RWPE2 (cell line): Measurements from ENCODE around the gene USP6.
"Not testable (repeated sequence)": the region's sequence is repeated elsewhere in the genome, so short reads cannot be mapped to it uniquely, and the experiment has no call there.

ENCODE experiments used
- ATAC-seq: fragments of 200-7000 bp; cut with Tn5 transposase; 3 replicates; pipeline ENCODE4 v1.9.1; 2021; ENCODE audit warnings: low read depth
- DNase-seq: peaks from one replicate; pipeline ENCODE4 v3.0.0-alpha.2; 2020; ENCODE audit warnings: low spot score
- H3K27ac ChIP-seq: fragments of 450-650 bp; 2 replicates; pipeline ENCODE4 v1.5.1; 2017; ENCODE audit warnings: mild to moderate bottlenecking; ENCODE audit not compliant: poor library complexity, severe bottlenecking
- H3K27me3 ChIP-seq: fragments of 250-450 bp; sonication (Bioruptor Pico); 2 replicates; pipeline ENCODE4 v1.5.1; 2021; ENCODE audit warnings: mild to moderate bottlenecking, moderate library complexity; ENCODE audit not compliant: insufficient read depth, poor library complexity, severe bottlenecking
- H3K36me3 ChIP-seq: fragments of 250-450 bp; sonication (Bioruptor Pico); 2 replicates; pipeline ENCODE4 v1.5.1; 2020; ENCODE audit warnings: low read depth, mild to moderate bottlenecking, moderate library complexity
- H3K4me1 ChIP-seq: fragments of 250-450 bp; sonication (Bioruptor Pico); 2 replicates; pipeline ENCODE4 v1.5.1; 2021; ENCODE audit warnings: mild to moderate bottlenecking, moderate library complexity; ENCODE audit not compliant: insufficient read depth, poor library complexity, severe bottlenecking
- H3K4me3 ChIP-seq: fragments of 250-450 bp; sonication (Bioruptor Pico); 2 replicates; pipeline ENCODE4 v1.5.1; 2021; ENCODE audit warnings: mild to moderate bottlenecking, moderate library complexity; ENCODE audit not compliant: severe bottlenecking
- H3K9me3 ChIP-seq: fragments of 250-450 bp; sonication (Bioruptor Pico); 2 replicates; pipeline ENCODE4 v1.5.1; 2021; ENCODE audit warnings: mild to moderate bottlenecking, moderate library complexity; ENCODE audit not compliant: severe bottlenecking
- CTCF ChIP-seq: fragments of 450-650 bp; IDR thresholded peaks from one replicate; pipeline ENCODE4 v1.5.1; 2017; ENCODE audit warnings: mild to moderate bottlenecking, moderate library complexity; ENCODE audit not compliant: poor library complexity, severe bottlenecking

Gene USP6

GRCh38 chr17:5122586-5123342, 6.9 kb downstream of the USP6 start:
- H3K27ac ChIP-seq, result no peak overlapping the region
- peak overlapping the region; percentile 20 for H3K4me3 ChIP-seq
- H3K27me3 ChIP-seq, result peaks cover 10% of the 10 kb centered on the region
- no peaks in the 10 kb centered on the region for H3K36me3 ChIP-seq
- DNase-seq (peak; percentile 34), ATAC-seq (peak; percentile 23; the same call in 1 of the 3 replicates)
- no peaks in the 10 kb centered on the region for H3K4me1 ChIP-seq
- no peaks in the 10 kb centered on the region for H3K9me3 ChIP-seq
- no peak for TF ChIP-seq CTCF

DNA sequence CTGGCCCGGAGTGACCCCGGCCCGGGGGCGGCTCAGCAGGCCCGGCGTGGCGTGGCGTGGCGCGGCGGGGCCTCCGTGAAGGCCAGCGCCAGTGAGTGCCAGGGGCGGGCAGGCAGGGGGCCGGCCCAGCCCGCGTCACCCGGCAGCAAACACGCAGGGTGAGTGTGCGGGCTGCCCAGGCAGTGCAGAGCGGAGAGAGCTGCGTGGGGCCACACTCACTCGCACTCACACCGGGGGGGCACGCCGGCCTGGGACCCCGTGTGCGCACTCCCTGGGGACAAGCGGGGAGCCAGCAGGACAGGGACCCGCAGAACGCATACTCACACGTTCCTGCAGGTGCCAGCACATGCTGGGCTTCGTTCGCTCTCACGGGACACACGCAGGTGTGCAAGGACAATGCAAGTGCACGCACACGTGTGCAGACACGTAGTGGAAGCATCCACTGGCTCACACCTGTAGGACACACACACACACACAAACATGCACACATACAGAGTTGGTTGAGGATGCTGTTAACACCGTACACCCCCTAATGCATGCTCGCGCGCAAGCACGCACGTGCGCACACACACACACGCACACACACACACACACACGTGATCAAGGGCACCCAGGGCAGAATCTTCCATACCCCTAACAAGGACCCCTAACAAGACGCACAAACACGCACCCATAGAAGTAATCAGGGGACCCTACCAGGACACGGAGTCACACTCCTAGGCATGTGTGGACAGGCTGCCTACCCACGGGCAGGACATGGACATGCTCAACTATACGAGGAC, 7.7 kb downstream of the USP6 start:
- Histone ChIP-seq H3K36me3 (no peaks in the 10 kb centered on the region), H3K27me3 (peaks cover 8% of the 10 kb centered on the region), H3K27ac (no peak overlapping the region), H3K4me3 (no peak overlapping the region), H3K4me1 (no peaks in the 10 kb centered on the region), H3K9me3 (no peaks in the 10 kb centered on the region)
- ATAC-seq, result no peak
- DNase-seq, result peak; percentile 34
- no peak for TF ChIP-seq CTCF

GRCh38 chr17:5124125-5124760, 8.4 kb downstream of the USP6 start:
- ATAC-seq, H3K27me3 ChIP-seq, H3K36me3 ChIP-seq, H3K4me3 ChIP-seq, H3K9me3 ChIP-seq, H3K4me1 ChIP-seq, H3K27ac ChIP-seq: not testable (repeated sequence)
- peak; percentile 15 for DNase-seq

GRCh38 chr17:5124896-5125295, 9.1 kb downstream of the USP6 start:
- H3K36me3 ChIP-seq, H3K27ac ChIP-seq, H3K4me1 ChIP-seq, H3K4me3 ChIP-seq, H3K9me3 ChIP-seq, H3K27me3 ChIP-seq, DNase-seq, ATAC-seq: not testable (repeated sequence)

DNA sequence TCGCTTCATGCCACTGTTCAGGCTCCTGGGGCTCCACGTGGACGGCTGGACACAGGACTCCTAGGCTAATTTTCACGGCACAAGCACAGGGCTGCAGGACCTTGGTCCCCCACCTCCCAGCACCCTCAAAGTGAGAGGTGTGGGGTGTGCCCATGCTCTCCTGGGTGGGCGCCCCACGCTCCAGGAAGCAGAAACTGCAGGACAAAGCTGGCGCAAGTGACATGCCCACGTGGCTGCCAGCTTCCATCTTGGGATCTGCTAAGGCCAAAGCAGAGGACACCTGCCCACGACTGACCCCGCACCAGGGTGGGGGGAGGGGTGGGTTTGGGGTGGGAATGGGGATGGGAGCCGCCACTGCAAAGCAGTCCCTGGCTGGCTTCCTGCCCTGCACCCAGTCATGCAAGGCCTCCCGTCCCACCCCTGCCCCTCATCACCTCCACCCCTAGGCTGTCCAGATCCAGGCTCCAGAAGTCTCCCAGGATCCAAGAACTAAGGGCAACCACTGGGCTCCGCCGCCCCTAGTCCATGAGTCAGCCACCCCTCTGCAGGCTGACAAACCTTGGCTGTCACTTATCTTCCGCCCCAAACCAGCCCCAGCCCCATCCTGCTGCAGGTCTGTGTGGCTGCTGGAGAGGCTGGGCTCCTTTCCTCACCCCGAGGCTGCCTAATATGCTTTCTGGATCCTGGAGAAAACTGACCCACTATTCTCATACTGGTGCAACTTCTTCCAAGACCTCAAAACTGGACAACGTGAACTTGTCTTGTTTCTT, 11.1 kb downstream of the USP6 start:
- Histone ChIP-seq H3K9me3 (no peaks in the 10 kb centered on the region), H3K36me3 (no peaks in the 10 kb centered on the region), H3K4me3 (no peak overlapping the region), H3K27ac (no peak overlapping the region), H3K27me3 (peaks cover 8% of the 10 kb centered on the region), H3K4me1 (no peaks in the 10 kb centered on the region)
- DNase-seq (no peak), ATAC-seq (no peak)
- TF ChIP-seq CTCF, result no peak
